HG03280 (cell line): ENCODE data around the gene VWC2.

ENCODE experiments used
- ATAC-seq: cut with Tn5 transposase; IDR thresholded peaks from one replicate; pipeline ENCODE4 v1.9.1; 2021; ENCODE audit warnings: mild to moderate bottlenecking, moderate library complexity; ENCODE audit not compliant: unreplicated experiment

The VWC2 gene

GRCh38 chr7:49773218-49773935, at the start of gene VWC2:
VWC2 (plus strand) TSS chr7:49773638; CDS start chr7:49775436, 1,798 bp downstream.
- no peak for ATAC-seq

- no peak for ATAC-seq
Measured at GRCh38 chr7:49724071-49724470, 49.4 kb upstream of the VWC2 start.

GRCh38 chr7:49731836-49732235, 41.6 kb upstream of the VWC2 start:
- no peak for ATAC-seq

GRCh38 chr7:49762666-49763065, 10.8 kb upstream of the VWC2 start:
- no peak for ATAC-seq

- ATAC-seq, result no peak
Measured at GRCh38 chr7:49763791-49764190, 9.6 kb upstream of the VWC2 start.

GRCh38 chr7:49766966-49767365, 6.5 kb upstream of the VWC2 start:
- peak; percentile 70 for ATAC-seq

GRCh38 chr7:49767719-49768118, 5.7 kb upstream of the VWC2 start:
- ATAC-seq, result no peak

- no peak for ATAC-seq
Measured at GRCh38 chr7:49768254-49768653, 5.2 kb upstream of the VWC2 start.

- no peak for ATAC-seq
Measured at GRCh38 chr7:49768835-49769234, 4.6 kb upstream of the VWC2 start.

GRCh38 chr7:49769285-49769857, 4.1 kb upstream of the VWC2 start:
- no peak for ATAC-seq

GRCh38 chr7:49770838-49771237, 2.6 kb upstream of the VWC2 start:
- ATAC-seq, result no peak

GRCh38 chr7:49771427-49772176, 1.8 kb upstream of the VWC2 start:
- peak; percentile 47 for ATAC-seq

GRCh38 chr7:49772916-49773217, 571 bp upstream of the VWC2 start:
- no peak for ATAC-seq

- ATAC-seq, result no peak
Measured at GRCh38 chr7:49773936-49774458, 559 bp downstream of the VWC2 start.

- no peak for ATAC-seq
Measured at GRCh38 chr7:49774459-49775064, 1.1 kb downstream of the VWC2 start.

- ATAC-seq, result no peak
Measured at GRCh38 chr7:49775065-49775948, 1.9 kb downstream of the VWC2 start.

- ATAC-seq, result no peak
Measured at GRCh38 chr7:49775949-49776443, 2.6 kb downstream of the VWC2 start.

GRCh38 chr7:49776994-49777393, 3.6 kb downstream of the VWC2 start:
- ATAC-seq, result no peak

- no peak for ATAC-seq
Measured at GRCh38 chr7:49778731-49779270, 5.4 kb downstream of the VWC2 start.

- ATAC-seq, result no peak
Measured at GRCh38 chr7:49780953-49781352, 7.5 kb downstream of the VWC2 start.
